HG02759 (cell line): ENCODE data around the gene AMH.

ENCODE experiments used
- ATAC-seq: cut with Tn5 transposase; IDR thresholded peaks from one replicate; pipeline ENCODE4 v1.9.1; 2021; ENCODE audit warnings: mild to moderate bottlenecking, moderate library complexity; ENCODE audit not compliant: unreplicated experiment

The AMH gene

DNA sequence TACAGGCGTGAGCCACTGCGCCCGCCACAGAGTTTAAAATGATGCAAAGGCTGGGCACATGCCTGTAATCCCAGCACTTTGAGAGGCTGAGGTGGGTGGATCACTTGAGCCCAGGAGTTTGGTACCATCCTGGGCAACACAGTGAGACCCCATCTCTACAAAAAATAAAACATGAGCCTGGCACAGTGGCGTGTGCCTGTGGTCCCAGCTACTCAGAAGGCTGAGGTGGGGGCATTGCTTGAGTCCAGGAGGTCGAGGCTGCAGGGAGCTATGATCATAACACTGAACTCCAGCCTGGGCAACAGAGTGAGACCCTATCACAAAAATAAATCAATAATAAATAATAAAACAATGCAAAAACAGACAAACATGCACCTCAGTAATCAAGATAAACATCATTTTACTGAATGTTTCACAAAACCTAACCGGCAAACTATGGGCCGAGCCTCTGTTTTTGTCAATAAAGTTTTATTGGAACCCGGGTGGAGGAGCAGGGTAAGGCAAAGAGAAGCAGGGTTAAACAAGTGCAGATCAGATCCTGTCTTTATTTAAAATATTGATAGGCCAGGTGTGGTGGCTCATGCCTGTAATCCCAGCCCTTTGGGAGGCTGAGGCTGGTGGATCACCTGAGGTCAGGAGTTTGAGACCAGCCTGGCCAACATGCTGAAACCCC is 34.8 kb downstream of the AMH start:
- no peak for ATAC-seq

DNA sequence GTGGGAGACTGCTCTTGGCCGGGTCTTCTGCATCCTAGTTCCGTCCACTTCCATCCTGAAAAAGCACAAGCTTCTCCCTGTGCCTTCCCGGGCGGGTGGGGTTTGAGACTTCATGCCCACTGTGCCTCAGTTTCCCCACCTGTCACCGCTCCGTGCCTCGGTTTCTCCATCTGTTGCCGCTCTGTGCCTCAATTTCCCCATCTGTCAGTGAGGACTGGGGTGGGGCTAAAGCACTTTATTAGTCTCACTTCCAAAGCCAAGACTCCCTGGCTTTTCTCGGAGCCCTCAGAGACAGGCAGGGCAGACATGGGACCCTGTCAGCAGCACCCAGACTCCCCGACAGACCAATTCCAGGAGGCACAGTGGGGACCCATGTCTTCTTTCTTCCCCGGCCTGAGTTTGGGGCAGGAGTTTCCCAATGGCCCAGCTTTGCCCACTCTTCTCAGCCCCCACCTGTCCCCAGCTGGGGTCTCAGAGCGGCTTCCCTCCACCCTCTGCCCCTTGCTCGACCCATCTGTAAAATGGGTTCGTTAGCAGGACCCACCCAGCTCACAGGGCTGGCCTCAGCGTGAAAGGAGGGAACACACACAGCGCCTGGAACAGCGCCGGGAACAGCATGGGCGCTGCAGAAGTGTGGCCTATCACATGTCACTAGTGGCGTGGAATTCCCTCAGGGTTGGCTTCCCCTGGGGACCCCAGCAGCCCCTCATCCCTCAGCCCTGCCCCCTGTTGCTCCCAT is 37.4 kb downstream of the AMH start:
- no peak for ATAC-seq

DNA sequence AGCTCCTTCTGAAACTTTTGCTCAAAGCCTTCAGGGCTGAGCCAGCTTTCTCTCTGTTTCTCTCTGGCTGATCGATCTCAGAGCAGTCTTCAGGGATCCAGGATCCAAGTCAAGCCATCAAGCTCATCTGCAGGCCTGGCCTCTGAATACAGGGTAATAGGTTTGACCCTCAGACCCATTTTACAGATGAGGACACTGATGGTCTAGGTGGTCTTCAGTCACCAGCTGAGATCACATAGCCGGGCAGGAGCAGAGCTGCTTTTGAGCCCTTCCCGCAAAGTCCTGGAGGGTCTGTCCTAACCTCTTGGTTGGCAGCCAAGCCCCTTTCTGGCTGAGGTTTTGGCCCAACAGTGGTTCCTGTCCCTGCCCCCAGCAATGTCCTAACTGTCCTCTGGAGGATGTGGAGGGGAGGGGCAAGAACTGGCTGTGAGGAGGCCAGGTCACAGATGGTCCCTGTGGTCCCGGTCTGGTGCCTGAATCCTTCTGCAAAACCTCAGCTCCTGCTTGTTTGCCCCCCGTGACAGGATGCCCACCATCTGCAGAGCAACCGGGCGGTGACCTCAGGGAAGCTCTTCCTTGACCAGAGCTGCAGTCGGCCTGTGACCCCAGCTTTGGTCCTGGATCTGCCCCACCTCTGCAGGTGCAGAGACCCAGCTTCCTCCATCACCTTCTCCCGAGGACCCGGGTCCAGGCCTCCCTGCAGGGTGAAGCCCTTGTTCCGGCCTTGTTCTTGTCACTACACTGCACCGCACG is 38.6 kb downstream of the AMH start:
- no peak for ATAC-seq

DNA sequence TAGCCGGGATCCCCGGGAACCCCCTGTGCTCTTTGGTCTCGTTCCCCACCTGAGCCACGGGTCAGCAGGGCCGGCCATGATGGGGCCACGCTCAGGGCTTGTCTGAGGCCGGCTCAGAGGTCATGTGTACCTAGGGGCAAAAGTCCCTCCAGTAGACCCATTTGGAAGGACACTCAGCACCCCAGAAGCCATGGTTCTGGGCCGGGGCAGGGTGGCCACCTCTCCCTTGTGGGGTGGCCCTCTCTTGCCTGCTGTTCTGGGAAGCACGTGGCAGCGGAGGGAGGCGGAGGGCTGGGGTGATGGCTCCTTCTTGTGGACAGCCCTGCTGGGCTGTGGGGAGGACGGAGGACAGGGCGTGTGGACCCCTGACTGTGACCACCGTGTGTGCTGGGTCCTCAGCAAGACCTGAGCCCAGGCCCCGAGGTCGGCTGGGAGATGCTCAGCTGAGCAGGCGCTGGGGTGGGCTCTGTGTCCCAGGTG is 39.3 kb downstream of the AMH start:
- ATAC-seq: no peak

DNA sequence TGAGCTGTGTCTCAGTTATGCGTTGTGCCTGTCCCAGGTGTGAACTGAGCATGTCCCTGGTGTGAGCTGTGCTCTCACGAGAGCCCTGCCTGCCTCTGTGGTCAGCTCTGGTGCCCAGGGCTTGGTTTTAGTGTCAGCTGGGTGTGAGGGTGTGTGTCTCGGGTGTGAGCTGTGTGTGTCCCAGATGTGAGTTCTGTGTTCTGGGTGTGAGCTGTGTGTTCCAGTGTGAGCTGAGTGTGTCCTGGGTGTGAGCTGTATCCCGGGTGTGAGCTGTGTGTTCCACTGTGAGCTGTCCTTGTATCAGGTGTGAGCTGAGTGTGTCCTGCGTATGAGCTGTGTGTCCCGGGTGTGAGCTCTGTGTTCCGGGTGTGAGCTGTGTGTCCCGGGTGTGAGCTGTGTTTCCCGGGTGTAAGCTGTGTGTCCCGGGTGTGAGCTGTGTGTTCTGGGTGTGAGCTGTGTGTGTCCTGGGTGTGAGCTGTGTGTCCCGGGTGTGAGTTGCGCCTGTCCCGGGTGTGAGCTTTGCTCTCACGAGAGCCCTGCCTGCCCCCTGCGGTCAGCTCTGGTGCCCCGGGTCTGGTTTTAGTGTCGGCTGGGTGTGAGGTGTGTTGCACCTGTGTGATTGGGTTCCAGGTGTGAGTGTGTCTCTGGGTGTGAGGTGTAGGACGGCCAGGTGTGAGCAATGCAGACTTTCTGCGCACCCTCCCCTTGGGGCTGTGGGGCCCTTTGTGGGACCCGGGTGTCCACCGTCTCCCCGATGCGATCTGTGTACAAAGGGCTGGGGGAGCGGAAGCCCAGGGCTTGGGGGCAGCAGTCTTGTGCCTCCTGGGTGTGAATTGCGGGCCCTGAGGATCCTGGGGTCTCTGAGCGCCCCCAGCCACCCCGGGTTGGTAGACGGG is 39.9 kb downstream of the AMH start:
- ATAC-seq: peak; percentile 30

DNA sequence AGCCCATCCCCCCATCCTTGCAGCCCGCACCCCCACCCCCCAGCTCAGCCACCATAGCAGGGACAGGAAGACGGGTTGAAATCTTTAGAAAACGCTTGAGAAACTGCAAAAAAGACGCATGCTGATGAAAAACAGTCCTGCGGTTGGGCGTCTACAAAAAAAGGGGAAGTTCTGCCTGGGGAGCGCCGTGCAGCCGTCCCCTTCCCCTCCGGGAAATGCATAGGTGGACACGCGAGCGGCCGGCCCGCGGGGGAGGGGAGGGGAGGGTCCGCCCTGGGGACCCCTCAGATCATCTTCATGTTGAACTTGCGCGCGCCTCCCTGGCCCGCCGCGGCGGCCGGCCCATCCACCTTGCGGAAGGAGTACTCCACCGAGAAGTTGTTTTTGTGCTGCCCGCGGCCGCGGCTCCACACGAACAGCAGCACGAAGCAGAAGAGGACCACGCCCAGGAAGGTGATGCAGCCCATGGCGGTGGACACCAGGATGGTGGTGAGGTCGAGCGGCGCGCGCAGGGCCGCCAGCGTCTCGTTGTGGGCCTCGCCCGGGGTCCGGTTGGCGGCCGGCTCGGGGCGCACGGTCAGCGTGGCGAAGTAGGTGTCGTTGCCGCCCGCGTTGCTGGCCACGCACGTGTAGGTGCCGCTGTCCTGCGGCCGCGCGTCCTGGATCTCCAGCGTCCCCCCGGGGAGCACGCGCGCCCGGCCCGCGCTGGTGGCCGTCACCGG is 40.8 kb downstream of the AMH start:
- ATAC-seq: peak; percentile 57

DNA sequence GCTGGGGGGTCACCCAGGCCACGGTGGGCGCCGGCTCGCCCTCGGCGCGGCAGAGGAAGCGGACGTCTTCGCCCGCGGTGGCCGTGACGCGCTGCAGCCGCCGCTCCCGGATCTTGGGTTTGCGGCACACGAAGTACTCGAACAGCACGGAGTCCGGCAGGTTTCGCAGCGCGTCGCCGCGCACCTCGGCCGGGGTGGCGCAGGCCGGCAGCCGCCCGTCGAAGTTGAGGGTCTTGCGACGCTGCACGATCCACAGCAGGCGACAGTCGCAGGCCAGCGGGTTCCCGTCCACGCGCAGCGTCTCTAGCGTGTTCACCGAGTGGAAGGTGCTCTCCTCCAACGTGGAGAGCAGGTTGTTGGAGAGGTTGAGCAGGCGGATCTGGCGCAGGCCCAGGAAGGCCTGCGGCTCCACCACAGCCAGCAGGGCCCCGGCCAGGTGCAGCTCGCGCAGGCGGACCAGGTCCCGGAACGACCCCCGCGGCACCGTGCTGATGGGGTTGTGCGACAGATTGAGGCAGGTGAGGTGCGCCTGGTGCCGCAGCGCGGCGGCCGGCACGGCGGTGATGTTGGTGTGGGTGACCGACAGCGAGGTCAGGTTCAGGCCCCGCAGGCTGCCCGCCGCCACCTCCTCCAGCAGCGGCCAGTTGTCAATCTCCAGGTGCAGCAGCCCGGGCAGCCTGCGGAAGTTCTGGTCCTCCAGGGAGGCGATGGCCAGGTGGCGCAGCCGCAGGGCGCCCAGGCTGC is 41.5 kb downstream of the AMH start:
- no peak for ATAC-seq

DNA sequence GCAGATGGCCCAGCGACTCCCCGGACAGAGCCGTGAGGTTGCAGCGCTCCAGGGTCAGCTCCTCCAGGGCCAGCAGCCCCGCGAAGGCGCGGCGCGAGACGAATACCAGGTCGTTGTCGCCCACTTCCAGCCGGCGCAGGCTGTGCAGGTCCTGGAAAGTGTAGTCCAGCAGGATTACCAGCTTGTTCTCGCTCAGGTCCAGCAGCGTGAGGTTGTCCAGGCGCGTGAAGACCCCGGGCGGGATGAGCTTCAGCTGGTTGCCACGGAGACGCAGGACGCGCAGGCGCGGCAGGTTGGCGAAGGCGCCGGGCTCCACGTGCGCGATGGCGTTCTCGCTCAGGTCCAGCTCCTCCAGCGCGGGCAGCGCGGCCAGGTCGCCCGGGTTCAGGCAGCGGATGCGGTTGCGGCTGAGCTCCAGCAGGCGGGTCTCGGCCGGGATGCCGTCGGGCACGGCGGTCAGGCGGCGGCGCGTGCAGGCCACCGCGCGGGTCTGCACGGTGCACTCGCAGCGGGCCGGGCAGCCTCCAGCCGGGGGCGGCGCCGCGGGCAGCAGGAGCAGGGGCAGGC is 42.1 kb downstream of the AMH start:
- no peak for ATAC-seq

DNA sequence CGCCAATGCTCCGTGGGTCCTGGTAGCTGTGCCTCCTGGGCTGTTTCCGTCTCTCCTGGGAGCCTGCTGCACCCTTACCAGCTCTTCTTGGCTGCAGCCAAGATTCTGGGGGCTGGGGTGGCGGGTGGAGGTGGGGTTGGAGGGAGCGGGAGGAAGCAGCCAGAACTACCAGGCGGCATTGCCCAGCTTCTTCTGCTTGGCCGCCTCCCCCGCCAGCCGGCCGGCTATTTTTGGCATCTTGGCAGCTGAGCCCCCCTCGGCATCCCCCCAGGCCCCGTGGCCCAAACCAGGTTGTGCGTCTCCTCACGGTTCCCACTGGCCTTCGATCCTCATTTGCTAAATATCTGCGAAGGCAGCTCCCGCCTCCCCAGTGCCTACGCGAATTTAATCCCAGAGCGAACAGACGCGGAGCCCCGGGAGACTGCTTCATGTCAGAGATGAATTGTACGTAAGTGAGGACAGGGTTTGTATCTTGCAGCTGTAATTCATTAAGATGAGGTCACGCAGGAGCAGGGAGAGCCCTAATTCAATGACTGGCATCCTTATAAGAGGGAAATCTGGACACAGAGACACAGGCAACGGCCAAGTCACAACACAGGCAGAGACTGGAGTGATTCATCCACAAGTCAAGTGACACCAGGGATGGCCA is 45.7 kb downstream of the AMH start:
- ATAC-seq: no peak

DNA sequence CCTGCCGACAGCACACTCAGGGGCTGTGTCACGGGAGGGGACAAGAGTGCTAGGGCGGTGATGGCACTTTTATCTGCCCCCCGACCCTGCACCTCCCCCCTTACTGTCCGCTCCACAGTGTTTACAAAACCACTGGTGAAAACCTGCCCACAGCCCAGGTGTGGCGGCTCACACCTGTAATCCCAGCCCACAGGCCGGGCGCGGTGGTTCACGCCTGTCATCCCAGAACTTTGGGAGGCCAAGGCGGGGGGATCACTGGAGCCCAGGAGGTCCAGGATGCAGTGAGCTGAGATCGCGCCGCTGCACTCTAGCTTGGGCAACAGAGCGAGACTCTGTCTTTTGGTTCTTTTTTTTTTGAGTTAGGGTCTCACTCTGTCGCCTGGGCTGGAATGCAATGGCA is 47.0 kb downstream of the AMH start:
- no peak for ATAC-seq

DNA sequence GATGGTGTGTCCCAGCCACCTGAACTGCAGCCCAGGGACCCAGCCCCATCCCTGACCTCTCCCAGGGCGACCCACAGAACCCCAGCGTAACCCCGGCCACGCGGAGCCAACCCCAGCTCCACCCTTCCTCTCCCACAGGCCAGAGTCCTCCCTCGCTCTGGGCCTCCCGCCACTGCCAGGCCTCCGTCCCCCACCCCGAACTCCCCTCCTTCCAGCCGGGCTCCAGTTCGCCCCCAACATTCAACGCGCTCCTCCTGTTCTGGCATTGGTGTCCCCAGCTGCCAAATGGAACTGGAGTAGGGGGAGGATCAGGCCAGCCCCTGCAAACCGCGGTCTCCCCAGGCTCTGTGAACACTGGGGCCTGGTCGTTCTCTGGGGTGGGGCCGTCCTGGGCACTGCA is 51.4 kb downstream of the AMH start:
- ATAC-seq: no peak
